Loucy (cell line): ENCODE results near the gene ACP4.
"Not testable (repeated sequence)": the region's sequence is repeated elsewhere in the genome, so short reads cannot be mapped to it uniquely, and the experiment has no call there.

ENCODE experiments used
- CTCF ChIP-seq: fragments of 200-600 bp; sonication (generic); conservative IDR thresholded peaks from 2 replicates; pipeline ENCODE4 v1.5.1; 2014; ENCODE audit warnings: mild to moderate bottlenecking, antibody characterized with exemption, low read length
- EZH2phosphoT487 ChIP-seq: fragments of 200-600 bp; IDR thresholded peaks from 2 replicates; pipeline ENCODE4 v1.6.1; 2018; ENCODE audit warnings: antibody characterized with exemption, mild to moderate bottlenecking, moderate library complexity, borderline replicate concordance

GRCh38 chr19:50770164-50770563, 20.1 kb upstream of the ACP4 start, which contains the start of gene GPR32:
- not testable (repeated sequence) for TF ChIP-seq CTCF, EZH2phosphoT487
